ENCODE data around the gene ZNF575.

ZNF575 gene

DNA sequence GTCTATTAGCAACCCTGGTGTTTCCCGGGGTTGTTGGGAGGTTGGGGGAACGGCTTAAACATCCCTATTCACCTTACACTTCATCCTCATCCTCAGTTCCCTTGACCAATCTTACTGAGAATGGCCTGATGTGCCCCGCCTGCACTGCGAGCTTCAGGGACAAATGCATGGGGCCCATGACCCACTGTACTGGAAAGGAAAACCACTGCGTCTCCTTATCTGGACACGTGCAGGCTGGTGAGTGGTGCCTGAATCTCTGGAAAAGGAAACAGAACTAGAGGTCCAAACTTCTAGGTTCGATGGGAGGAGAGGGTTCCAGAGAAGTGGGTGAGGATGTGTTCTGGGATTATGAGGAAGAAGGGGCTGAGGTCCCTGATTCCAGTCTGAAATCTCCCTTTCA is 48.5 kb downstream of the ZNF575 start:
- peaks cover 3% of the 10 kb centered on the region in 2 experiments for H3K36me3 ChIP-seq (ENCODE audit: control insufficient read depth in 2 of 2, insufficient read depth in 1 of 2, low read length in 2 of 2)
- no peak overlapping the region for H3K27ac ChIP-seq (ENCODE audit: extremely low read depth, low read depth, low read length)
- no peaks in the 10 kb centered on the region for H3K4me1 ChIP-seq (ENCODE audit: control insufficient read depth, insufficient read depth, low read length)
- ChIA-PET POLR2A (no interaction called here), CTCF (interaction anchor here (0.5 to 4.5 kb wide), 5 partner anchors 13 to 87 kb away, joined by 4 to 39 read pairs (median 8); partner anchors contain the start of gene IRGQ)
- H3K9me3 ChIP-seq (ENCODE audit: control insufficient read depth, insufficient read depth, low read depth, low read length), result no peaks in the 10 kb centered on the region
- no peak overlapping the region for H3K4me3 ChIP-seq (ENCODE audit: low read depth, low read length)
- no peak for TF ChIP-seq ZNF791 (tag by site-specific recombination; IDR thresholded peaks at IDR 0.05)
- TF ChIP-seq, protein P1, sequence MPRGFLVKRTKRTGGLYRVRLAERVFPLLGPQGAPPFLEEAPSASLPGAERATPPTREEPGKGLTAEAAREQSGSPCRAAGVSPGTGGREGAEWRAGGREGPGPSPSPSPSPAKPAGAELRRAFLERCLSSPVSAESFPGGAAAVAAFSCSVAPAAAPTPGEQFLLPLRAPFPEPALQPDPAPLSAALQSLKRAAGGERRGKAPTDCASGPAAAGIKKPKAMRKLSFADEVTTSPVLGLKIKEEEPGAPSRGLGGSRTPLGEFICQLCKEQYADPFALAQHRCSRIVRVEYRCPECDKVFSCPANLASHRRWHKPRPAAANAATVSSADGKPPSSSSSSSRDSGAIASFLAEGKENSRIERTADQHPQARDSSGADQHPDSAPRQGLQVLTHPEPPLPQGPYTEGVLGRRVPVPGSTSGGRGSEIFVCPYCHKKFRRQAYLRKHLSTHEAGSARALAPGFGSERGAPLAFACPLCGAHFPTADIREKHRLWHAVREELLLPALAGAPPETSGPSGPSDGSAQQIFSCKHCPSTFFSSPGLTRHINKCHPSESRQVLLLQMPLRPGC (tag by site-specific recombination; IDR thresholded peaks at IDR 0.05), result no peak
- TF ChIP-seq ZNF549 (tag by site-specific recombination; IDR thresholded peaks at IDR 0.05), result no peak
- no peak for TF ChIP-seq SETDB1 (IDR thresholded peaks at IDR 0.05; ENCODE audit: insufficient read length, low read length)
- no peak for TF ChIP-seq HOXC10 (CRISPR knock-in tag; IDR thresholded peaks at IDR 0.05)
- TF ChIP-seq ZSCAN30 (tag by site-specific recombination; IDR thresholded peaks at IDR 0.05), result no peak
- no peak for TF ChIP-seq BCL11B (tag by site-specific recombination; IDR thresholded peaks at IDR 0.05; ENCODE audit: low read depth)
- TF ChIP-seq ZBTB8A (tag by site-specific recombination; IDR thresholded peaks at IDR 0.05), result no peak
- TF ChIP-seq, protein P2, sequence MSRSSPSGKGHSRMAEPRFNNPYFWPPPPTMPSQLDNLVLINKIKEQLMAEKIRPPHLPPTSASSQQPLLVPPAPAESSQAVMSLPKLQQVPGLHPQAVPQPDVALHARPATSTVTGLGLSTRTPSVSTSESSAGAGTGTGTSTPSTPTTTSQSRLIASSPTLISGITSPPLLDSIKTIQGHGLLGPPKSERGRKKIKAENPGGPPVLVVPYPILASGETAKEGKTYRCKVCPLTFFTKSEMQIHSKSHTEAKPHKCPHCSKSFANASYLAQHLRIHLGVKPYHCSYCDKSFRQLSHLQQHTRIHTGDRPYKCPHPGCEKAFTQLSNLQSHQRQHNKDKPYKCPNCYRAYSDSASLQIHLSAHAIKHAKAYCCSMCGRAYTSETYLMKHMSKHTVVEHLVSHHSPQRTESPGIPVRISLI (tag by site-specific recombination; IDR thresholded peaks at IDR 0.05), result no peak
- no peak for TF ChIP-seq ZNF292 (tag by site-specific recombination; IDR thresholded peaks at IDR 0.05; ENCODE audit: borderline replicate concordance, low read depth)
- TF ChIP-seq ZNF561 (tag by site-specific recombination; IDR thresholded peaks at IDR 0.05; ENCODE audit: borderline replicate concordance), result no peak
- no peak for TF ChIP-seq ZFP3 (tag by site-specific recombination; IDR thresholded peaks at IDR 0.05; ENCODE audit: low read depth)
- TF ChIP-seq HOXA7 (CRISPR knock-in tag; IDR thresholded peaks at IDR 0.05; ENCODE audit: borderline replicate concordance), result no peak
- TF ChIP-seq, protein P3, sequence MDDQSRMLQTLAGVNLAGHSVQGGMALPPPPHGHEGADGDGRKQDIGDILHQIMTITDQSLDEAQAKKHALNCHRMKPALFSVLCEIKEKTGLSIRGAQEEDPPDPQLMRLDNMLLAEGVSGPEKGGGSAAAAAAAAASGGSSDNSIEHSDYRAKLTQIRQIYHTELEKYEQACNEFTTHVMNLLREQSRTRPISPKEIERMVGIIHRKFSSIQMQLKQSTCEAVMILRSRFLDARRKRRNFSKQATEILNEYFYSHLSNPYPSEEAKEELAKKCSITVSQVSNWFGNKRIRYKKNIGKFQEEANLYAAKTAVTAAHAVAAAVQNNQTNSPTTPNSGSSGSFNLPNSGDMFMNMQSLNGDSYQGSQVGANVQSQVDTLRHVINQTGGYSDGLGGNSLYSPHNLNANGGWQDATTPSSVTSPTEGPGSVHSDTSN (CRISPR knock-in tag; IDR thresholded peaks at IDR 0.05), result no peak
- no peak for TF ChIP-seq ZNF341 (tag by site-specific recombination; IDR thresholded peaks at IDR 0.05; ENCODE audit: low read depth)

DNA sequence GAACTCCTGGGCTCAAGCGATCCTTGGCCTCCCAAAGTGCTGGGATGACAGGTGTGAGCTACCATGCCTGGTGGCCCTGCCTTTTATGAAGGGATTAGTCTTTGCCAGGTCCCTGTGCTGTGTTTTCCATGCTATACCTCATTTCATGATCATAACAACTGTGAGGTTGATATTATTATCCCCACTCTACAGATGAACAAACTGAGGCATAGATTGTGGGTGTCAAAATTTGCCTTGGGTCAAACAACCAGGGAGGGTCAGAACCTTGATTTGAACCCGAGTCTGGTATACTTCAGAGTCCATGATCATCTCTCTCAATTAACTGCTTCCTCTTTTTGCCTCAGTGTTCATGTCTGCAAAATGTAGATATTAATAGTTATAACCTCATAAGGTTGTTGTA is 49.5 kb downstream of the ZNF575 start:
- no peak overlapping the region for H3K4me3 ChIP-seq (ENCODE audit: low read depth, low read length)
- H3K36me3 ChIP-seq (ENCODE audit: control insufficient read depth in 2 of 2, insufficient read depth in 1 of 2, low read length in 2 of 2), result peaks cover 5 to 13% of the 10 kb centered on the region in 2 experiments
- TF ChIP-seq, protein P4, sequence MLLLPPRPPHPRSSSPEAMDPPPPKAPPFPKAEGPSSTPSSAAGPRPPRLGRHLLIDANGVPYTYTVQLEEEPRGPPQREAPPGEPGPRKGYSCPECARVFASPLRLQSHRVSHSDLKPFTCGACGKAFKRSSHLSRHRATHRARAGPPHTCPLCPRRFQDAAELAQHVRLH (tag by site-specific recombination; IDR thresholded peaks at IDR 0.05), result 0 out of 2 replicates have a peak, but pooled peaks have one; percentile 61
- TF ChIP-seq ZNF211 (tag by site-specific recombination; IDR thresholded peaks at IDR 0.05; ENCODE audit: low read depth), result no peak
- no peaks in the 10 kb centered on the region for H3K9me3 ChIP-seq (ENCODE audit: control insufficient read depth, insufficient read depth, low read depth, low read length)
- ChIA-PET CTCF (interaction anchor here (1.4 to 4.5 kb wide), 2 partner anchors 12 to 27 kb away, joined by 4 to 39 read pairs; partner anchors contain the start of gene IRGQ), POLR2A (interaction anchor here (0.7 kb wide), 1 partner anchor 73 kb away, joined by 4 read pairs; no protein-coding TSS in a partner anchor)
- H3K27ac ChIP-seq (ENCODE audit: extremely low read depth, low read depth, low read length), result no peak overlapping the region
- H3K4me1 ChIP-seq (ENCODE audit: control insufficient read depth, insufficient read depth, low read length), result no peaks in the 10 kb centered on the region

DNA sequence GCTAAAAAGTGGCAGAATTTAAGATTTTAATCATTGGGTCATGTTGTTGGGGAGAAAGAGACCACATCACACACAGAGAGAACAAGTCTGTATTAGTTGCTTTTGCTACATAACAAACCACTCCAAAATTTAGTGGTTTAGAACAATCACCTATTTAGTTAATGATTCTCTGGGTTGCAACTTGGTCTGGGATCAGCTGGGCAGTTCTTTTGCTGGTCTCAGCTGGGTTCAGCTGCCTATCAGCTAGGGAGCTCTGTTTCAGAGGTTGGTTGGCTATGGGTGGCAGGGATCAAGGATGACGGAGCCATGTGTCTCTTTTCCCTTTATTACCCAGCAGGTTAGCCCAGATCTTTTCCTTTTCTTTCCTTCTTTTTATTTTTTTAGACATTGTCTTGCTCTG is 51.5 kb downstream of the ZNF575 start:
- H3K36me3 ChIP-seq (ENCODE audit: control insufficient read depth in 2 of 2, insufficient read depth in 1 of 2, low read length in 2 of 2), result peaks cover 9 to 26% of the 10 kb centered on the region in 2 experiments
- H3K4me1 ChIP-seq (ENCODE audit: control insufficient read depth, insufficient read depth, low read length), result no peaks in the 10 kb centered on the region
- H3K4me3 ChIP-seq (ENCODE audit: low read depth, low read length), result no peak overlapping the region
- H3K27ac ChIP-seq (ENCODE audit: extremely low read depth, low read depth, low read length), result no peak overlapping the region; the same call in 1 of the 2 replicates
- POLR2A ChIA-PET, result interaction anchor here (3.2 kb wide), 1 partner anchor 12 kb away, joined by 14 read pairs; the partner anchor contains the start of genes IRGQ and ZNF576
- CTCF ChIA-PET, result interaction anchor here (0.6 to 4.5 kb wide), 4 partner anchors 10 to 225 kb away, joined by 3 to 39 read pairs (median 4); partner anchors contain the start of gene IRGQ
- H3K9me3 ChIP-seq (ENCODE audit: control insufficient read depth, insufficient read depth, low read depth, low read length), result no peaks in the 10 kb centered on the region
- no peak for TF ChIP-seq ZNF560 (tag by site-specific recombination; IDR thresholded peaks at IDR 0.05; ENCODE audit: borderline replicate concordance)
- no peak for TF ChIP-seq ZNF610 (tag by site-specific recombination; IDR thresholded peaks at IDR 0.05; ENCODE audit: borderline replicate concordance)
- no peak for TF ChIP-seq ZBTB21 (tag by site-specific recombination; IDR thresholded peaks at IDR 0.05)
- no peak for TF ChIP-seq ZNF37A (tag by site-specific recombination; IDR thresholded peaks at IDR 0.05)
- TF ChIP-seq ZBTB7A (tag by site-specific recombination; IDR thresholded peaks at IDR 0.05; ENCODE audit: low read depth), result no peak
- TF ChIP-seq ZNF155 (tag by site-specific recombination; IDR thresholded peaks at IDR 0.05), result no peak
- TF ChIP-seq, protein P5, sequence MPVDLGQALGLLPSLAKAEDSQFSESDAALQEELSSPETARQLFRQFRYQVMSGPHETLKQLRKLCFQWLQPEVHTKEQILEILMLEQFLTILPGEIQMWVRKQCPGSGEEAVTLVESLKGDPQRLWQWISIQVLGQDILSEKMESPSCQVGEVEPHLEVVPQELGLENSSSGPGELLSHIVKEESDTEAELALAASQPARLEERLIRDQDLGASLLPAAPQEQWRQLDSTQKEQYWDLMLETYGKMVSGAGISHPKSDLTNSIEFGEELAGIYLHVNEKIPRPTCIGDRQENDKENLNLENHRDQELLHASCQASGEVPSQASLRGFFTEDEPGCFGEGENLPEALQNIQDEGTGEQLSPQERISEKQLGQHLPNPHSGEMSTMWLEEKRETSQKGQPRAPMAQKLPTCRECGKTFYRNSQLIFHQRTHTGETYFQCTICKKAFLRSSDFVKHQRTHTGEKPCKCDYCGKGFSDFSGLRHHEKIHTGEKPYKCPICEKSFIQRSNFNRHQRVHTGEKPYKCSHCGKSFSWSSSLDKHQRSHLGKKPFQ (tag by site-specific recombination; IDR thresholded peaks at IDR 0.05), result no peak
- TF ChIP-seq, protein P6, sequence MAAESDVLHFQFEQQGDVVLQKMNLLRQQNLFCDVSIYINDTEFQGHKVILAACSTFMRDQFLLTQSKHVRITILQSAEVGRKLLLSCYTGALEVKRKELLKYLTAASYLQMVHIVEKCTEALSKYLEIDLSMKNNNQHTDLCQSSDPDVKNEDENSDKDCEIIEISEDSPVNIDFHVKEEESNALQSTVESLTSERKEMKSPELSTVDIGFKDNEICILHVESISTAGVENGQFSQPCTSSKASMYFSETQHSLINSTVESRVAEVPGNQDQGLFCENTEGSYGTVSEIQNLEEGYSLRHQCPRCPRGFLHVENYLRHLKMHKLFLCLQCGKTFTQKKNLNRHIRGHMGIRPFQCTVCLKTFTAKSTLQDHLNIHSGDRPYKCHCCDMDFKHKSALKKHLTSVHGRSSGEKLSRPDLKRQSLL (tag by site-specific recombination; IDR thresholded peaks at IDR 0.05), result 0 out of 2 replicates have a peak, but pooled peaks have one; percentile 35

All from HEK293 (cell line).